Globus pallidus (tissue), 1 donor: ENCODE results near the gene LYSMD2.

Source experiments
- DNase-seq: peaks from one replicate; pipeline ENCODE4 v3.0.0-alpha.2; 2015; ENCODE audit warnings: low spot score

LYSMD2 gene

DNA sequence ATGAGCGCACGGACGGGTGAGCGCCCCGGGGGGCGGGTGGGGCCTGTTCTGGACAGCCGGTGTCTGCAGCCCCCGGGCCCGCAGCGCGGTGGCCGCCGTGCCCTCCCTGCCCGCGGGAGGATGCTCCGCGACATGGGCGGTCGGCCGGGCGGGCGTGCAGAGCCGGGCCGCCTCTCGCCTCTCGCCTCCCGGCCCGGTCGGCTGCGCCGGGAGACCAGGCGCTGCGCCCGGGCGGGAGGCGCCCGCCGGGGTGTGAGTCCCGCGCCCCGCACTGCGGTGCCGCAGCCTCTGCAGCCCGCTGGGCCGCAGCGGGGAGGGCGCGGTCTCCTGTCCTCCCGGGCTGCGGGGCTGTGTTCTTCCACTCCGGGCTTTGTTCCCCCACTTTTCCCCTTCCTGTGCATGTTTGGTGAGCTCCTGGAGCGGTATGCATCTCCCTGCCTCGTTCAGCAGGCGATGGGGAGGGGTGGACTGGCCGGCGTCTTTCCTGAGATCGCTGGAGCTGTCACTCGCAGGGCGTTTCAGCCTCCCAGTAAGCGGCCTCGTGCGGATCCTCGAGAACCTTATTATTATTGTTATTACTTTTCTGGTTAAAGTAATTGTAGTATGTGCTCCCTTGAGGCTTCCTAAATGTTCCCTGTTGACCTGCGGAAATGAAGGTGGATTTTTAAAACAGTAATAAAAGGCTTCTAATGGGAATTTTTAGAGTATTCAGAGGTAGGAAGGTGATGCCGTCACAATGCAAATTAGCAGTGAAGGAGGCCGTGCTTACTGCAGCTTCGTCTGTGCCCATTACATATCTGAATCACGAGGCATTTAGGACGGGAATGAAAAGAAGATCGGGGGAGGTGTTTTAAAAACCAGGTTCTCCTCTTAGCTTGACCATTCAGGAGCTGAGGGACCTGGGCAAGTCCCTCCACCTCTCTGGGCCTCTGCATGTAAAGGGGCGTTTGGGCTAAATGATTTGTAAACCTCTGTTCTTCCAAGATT, 14.5 kb upstream of the LYSMD2 start:
- DNase-seq: peak; percentile 46

DNA sequence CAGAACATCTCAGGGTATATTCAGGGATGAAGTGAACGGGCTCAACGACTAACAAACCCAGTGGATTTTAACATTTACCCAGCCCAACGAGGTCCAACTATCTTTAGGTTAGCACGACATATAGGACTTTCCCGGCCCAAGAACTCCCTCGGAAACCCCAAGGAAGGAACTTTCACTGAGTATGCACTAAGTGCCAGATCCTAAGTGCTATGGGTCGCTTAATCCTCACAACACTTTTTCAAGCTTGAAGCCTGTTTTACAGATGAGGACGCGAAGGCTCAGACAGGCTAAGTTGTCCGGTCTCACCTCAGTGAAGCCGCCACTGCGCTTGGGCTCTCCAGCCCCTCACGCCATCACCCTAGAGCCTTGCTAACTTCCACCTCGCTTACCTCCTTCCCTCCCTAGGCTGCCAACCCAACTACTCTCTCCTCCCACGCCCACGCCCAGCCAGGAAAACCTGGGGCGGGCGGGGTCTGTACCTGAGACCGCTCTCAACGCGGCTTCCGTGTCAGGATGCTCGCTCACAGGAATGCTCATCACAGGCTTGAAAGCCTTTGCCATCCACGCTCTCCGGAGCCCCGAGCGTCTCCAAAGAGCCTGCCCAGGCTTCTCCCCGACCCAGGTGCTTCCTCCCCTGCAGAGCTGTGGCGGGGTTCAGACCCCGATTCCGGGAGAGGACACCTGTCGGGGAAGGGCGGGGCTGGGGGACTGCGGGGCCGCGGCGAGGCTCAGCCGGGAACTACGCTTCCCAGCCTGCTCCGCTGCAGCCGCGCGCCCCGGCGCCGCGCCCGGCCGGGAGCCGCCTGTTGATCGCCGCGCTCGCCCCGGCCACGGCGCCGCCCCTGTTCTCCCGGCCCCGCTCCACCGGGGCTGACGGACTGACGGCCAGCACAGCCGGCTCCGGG, 13.6 kb upstream of the LYSMD2 start, which contains the start of gene TMOD2:
TSS of gene TMOD2 (plus strand) at position 806 of the 905 bp plus-strand sequence. CDS start 14,845 bp downstream, outside the sequence.
- peak; percentile 54 for DNase-seq

DNA sequence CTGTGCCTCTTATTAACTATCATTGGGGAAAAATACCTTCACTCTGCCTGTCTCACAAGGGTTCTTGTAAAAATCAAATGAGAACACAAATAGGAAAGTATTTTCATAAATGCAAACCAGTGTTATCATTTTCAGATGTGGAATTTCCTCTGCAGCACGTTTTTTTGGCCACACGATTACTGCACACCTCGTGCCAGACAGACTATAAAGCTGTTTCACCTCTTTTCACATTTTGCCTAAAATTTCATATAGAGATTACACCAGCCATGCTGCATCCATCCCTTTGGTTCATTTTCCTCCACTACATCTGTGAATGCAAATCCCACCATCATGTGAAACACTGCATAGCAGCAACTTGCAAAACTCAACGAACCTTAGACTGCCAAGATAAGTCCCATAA, 12.7 kb upstream of the LYSMD2 start:
- DNase-seq: no peak

DNA sequence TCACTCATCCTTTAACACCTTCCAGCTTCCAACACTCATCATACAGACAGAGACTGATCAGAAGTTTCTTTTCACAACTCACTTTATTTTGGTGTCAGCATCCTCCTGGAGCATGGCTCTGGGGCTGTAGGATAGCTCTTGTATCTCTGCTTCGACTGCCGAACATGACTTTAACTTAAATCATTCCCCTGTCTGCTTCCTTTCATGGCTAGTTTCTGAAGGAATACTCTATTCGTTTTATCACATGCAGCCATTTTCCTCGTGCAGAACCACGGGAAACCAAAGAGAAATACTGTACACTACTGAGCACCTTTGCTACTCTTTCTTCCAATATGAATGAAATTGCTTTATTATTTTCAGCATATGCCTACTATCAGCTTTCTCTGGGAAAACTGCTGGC, 11.9 kb upstream of the LYSMD2 start:
- no peak for DNase-seq

DNA sequence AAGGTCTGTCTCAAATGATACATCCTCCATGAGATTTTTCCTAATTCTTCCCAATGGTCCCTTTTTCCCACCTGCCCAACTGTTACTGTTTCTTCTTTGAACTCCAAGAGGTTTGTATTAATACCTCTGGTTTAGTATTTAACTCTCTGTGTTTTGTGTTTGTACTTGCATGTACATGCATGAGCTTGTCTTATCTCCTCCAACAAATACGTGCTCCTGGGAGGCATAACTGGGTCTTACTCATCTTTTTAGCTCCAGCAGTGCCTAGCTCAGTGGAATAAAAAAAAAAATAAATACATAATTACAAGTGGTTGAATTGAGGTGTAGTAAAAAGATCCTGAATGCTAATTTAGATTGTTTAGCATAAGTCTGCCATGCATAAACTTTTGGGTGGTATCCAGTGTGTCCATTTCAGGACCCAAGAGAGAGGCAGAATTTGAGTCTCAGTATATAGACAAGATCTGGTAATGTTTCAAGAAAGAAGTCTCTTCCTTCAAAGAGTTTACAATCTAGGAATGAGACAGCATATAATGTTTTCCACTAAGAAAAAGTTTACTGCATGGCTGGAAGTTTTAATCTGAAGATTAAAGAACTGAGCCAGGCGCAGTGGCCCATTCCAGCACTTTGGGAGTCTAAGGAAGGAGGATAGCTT, 1.7 kb upstream of the LYSMD2 start:
- no peak for DNase-seq

DNA sequence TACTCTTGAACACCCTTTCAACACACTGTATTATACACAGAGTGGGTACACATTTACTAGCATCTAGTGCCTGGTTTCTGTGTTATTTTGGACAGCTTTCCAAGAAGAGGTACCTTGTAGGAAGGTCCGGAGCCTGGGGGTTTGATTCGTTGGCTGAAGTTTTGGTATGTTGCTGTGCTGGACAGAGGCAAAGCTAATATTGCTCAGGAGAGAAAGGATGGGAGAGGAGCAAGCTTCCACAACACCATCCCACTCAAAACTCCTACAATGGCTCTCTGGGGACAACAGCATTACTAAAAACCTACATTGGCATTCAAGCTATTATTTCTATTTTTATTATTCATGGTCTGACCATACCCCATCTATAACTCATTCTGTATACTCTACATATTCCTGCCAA, 1.1 kb upstream of the LYSMD2 start:
- no peak for DNase-seq

DNA sequence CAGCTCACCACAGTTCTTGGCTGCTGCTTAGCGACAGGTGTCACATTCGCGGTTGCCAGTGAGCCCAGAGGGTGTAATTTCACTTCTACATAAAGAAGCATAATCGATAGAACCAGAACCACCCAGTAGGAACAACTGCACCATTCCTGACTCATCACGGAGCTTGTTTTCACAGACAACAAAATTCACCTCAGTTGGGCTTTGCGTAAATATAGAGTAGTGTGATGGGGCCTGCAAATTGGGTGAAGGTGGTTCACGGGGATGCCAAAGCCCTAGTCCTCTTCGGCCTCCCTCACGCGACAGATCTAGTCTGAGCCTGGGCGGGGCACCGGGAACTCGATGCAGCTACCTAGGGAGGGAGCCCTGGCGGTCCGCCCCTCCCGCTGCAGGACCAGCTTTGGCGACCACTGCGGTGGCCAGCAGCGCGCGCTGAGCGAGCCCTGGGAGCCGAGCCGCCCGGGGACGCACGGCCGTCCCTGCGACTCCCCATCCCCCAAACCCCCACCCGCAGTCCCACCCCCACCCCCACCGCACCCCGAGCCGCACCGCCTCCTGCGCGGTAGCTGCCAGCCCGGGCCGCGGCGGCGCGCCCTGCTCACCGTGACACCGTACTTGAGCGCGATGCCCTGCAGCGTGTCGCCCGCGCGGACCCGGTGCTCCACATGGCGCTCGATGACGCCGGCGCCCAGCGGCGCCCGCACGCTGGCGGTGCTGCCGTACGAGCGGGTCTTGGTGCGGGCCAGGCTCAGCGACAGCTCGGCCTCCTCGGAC, 519 bp downstream of the LYSMD2 start:
- DNase-seq: no peak

DNA sequence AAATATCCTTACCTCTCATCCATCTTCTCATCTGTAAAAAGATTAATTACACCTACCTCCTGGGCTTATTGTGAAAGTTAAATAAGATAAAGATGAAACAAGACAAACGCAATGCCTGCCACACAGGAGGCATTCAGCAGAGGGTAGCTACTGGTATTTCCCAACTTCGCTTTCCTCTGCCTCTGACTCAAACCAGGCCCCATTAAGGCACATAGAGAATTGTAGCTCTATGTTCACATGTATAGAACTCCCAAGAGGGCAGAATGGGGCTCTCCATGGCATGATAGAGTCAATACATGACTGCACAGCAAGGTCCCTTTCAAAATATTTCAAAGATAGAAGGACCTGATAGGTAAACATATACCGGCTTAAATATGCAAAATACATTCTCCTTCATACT, 1.4 kb downstream of the LYSMD2 start:
- DNase-seq: no peak

DNA sequence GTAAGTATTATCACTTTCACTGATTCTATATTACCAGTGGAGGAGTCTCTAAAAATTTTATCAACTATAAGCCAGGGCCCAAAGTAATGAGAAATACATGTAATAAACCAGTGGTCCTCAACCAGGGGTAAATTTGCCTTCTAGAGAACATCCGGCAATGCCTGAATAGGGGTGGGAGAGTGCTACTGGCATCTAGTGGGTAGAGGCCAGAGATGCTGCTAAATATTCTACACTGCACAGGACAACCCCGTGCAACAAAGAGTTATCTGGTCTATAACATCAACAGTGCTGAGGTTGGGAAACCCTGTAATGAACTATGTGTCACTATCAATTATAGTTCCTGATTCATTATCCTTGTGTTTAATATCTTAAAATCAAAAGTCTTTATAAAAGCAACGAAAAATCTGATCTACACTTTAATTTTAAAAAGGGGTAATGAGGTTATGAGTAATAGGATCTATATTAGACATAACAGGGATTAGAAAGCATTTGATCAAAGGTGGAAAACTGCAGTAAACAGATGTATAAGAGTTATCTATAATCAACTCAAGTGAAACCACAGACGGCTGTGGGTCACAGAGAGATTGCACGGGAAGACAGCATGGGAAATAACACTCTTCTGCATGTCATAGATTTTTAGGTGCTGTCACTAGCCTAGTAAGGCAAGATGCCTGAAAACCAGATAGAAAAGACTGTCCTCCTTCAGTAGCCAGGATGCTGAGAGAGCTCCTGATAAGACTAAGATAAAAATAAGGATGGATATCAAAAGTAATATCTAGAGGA, 2.0 kb downstream of the LYSMD2 start:
- no peak for DNase-seq

DNA sequence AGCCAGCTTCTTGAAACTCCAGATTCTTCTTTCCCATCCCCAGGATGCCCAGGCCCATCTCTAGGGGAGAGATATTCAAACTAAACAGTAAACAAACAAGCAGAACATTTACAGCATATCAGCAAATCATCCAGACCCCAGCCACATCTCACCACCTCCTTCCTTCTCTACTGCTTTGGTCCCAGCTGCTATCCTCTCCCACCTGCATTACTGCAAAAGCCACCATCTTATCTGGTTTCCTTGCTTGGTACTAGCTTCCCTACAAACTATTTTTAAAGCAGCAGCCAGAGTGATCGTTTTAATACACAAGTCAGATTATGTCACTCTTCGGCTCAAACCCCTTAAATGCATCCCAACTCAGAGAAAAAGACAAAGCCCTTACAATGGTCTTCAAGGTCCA, 4.8 kb downstream of the LYSMD2 start:
- no peak for DNase-seq

DNA sequence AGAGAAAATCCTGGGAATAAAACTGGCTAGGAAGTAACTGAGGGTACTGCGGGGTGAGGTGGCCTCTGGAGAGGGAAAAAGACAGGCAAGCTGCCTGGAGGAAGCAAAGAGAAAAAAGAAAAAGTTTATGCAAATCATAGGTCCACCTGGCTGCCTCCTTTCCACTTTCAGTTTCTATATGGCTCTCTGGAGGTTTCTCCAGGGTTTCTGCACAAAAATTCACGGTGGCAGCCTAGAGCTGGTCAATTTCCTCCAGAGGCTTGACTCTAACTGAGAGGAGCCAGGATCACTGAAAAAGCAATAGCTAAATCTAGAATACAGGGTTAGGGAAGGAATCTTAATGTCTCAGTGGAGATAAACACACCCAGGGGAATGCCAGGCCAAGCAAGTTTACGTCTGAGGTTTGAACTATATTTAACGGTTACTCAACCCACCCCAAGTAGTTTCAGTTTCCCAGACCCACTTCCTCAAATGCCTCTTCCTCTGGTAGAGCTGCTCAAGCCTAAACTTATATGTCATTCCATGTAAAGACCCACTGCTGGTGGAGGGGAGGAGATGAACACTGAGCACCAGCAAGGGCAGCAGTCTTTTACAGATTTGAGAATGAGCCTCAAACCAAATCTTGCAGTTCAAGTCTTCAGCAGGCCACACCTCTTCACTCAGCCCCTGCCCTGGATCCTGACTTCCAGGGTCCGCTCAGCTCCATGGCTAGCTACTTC, 5.7 kb downstream of the LYSMD2 start:
- peak; percentile 70 for DNase-seq

DNA sequence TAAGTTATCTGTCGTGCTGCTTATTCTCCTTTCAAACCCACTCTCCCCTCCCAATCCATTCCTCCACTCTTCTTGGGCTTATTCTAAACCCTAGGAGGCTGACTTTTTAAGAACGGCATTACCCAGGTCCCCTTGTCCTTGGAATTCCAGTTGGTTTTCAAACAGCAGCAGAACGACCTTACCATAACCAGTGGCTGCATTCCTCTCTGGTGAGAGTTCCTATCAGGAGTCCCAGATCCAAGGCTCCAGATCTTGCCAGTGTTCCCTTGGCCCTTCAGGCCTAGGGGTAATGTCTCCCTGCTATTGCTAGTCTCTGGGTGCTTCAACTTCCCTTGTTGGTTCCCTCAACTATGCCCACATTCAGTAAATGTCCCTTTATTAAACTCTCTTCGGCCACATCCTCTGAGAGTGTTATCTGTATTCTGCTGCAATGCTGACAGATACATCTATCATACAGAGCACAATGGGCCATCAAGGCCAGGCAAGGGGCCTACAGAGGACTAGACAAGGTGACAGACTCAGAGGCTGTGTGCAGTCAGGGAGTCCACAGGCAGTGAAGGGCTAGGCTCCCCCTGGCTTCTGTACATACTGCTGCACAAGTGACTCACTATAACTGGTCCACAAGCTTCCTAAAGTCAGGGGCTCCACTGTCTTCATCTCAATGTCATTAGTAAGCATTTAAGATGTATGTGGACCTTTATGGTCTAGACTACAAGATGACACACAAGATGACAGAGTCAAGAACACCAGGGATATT, 10.1 kb downstream of the LYSMD2 start:
- DNase-seq: no peak

DNA sequence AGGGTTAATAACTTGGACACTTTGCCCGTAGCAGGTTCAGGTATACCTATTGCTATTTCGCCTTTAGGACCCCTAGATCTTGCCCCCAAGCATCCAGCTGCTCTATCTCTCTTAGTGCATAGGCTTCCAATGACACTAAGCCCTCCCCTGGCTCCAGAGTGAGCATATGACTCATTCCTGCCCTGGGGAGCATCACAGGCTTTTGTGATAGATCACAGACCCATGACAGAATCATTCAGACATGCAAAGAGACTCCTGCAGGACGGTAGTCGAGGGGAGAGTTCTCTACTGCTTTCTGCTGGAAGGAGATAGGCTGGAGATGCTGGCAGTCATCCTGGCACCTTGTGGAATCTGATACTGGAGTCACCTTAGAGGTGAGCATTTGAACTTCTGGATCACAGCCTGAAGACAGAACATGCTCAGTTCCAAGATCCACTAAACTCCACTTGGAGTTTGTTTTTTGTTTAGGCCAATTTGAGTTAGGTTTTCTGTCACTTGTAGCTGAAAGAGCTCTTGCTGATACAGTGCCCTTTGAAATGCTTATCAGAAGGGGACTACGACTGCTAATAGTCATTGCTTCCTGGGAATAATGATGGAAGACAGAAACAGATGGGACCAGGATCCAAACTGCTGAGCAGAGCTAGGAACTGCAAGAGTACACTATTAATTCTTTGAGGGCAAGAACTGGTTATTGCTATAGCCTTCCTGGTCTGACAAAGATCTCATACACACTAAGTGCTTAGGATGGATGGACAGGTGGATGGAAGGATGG, 11.0 kb downstream of the LYSMD2 start:
- DNase-seq: no peak

DNA sequence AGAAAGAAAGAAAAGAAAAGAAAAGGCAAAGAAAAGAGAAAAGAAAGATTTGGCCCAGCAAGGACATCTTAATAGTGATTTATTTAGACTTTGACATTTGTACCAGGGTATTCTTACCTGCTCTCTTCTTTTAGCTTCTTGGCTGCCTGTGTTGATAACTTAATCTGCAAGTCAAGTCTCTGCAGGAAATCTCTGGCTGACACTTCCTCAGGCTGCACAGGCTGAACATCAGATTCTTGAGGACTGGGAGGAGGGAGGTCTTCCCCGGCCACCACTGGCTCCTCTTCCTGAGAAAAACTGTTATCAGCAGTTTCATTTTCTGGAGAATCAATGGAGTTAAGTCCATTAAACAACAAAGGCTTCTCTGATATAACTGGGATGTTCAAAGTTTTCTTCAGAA, 12.8 kb downstream of the LYSMD2 start:
- no peak for DNase-seq

DNA sequence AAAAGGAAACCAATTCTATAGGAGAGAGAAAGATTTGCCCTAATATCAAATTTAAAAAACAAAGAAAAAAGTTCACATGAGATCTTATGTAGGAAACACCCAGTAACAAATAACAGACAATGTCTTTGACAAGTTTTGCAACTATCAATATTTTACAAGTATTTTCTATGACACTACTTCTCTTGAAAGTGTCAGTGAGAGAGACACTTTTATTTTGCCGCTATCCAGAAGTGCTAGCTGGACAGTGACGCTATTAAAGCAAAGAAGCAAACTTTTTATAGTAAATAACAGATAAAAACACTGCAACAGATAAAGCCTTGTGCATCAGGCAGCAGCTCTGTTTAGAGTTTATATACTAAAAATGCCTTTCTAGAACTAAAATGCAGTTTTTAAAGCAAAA, 13.3 kb downstream of the LYSMD2 start:
- no peak for DNase-seq

DNA sequence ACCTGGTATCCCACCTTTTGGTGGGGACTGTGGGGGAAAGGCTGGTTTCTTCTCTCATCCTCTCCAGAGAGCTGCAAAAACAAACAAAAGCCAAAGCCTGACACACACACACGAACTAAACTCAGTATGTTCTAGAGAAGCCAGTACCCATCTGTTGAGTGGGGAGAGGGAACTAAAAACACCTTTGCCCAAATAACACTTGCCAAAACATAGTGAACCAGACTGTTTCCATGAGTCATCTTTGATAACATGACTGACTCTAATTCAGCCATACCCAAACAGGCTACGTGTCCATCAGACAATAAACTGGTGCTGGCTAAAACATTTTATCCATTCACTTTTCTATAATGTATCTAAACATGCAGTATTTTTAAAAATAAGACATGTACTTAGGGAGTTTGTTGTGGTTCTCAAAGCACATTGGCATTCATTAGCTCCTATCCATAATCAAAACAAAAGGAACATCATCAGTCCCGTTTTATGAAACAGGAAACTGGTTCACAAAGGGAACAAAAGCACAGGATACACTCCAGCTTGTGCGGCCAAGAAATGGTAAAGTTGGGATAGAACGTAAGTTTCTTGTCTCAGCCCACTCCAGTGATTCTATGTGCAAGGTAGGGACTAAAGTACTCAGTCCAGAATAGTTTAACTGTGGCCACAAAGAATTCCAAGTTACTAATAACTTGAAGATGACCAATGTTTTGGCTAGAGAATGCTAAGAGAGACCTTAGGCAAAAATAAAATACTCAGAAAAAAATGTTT, 16.1 kb downstream of the LYSMD2 start:
- DNase-seq: no peak

DNA sequence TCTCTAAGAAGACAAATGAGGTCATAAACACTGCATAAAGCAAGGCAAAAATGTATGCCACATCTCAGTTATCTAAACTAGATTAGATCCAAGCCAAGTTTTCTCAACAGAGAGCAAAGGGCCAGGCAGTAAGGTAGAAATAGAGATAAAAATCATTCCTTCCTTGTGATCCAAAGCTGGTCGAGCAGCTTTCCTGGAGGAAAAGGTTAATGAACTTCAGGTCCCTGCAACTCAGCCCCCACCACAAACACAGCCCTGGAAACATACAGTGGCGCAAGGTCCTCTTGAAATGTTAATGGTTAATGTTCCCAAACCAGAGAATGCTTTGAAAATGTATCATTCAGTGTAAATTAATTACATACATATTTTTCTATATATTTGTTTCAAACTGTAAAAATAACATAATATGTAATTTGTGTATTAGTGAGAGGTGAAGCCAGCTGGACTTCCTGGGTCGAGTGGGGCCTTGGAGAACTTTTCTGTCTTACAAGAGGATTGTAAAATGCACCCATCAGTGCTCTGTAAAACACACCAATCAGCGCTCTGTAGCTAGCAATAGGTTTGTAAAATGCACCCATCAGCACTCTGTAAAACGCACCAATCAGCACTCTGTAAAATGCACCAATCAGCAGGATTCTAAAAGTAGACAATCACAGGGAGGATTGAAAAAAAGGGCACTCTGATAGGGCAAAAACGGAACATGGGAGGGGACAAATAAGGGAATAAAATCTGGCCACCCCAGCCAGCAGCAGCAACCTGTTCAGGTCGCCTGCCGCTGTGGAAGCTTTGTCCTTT, 17.1 kb downstream of the LYSMD2 start:
- no peak for DNase-seq
